ENCODE measurements around the gene ATF2.

- no peak for TF ChIP-seq POLR2A (IDR thresholded peaks at IDR 0.05; ENCODE audit: control extremely low read depth in 1 of 2, low read depth in 2 of 2, low read length in 2 of 2)
- no peak for TF ChIP-seq RAD21 (IDR thresholded peaks at IDR 0.05 in 1 of 2, conservative IDR thresholded peaks at IDR 0.05 in 1 of 2; ENCODE audit: low read depth in 2 of 2, low read length in 2 of 2)
- no peak for TF ChIP-seq CTCF (IDR thresholded peaks at IDR 0.05; ENCODE audit: control extremely low read depth in 1 of 3, insufficient read depth in 1 of 3, low read depth in 1 of 3, low read length in 3 of 3)
- TF ChIP-seq ATF3 (IDR thresholded peaks at IDR 0.05; ENCODE audit: insufficient read depth, low read depth, low read length), result no peak
- TF ChIP-seq EZH2 (IDR thresholded peaks at IDR 0.05; ENCODE audit: low read depth, low read length, severe bottlenecking), result no peak
- no peak for TF ChIP-seq PHF8 (conservative IDR thresholded peaks at IDR 0.05; ENCODE audit: low read depth, low read length)
- no peak for TF ChIP-seq RFX5 (IDR thresholded peaks at IDR 0.05; ENCODE audit: borderline replicate concordance, low read depth, low read length)
- no peak for TF ChIP-seq POLR2AphosphoS5 (IDR thresholded peaks at IDR 0.05; ENCODE audit: low read depth, low read length)
- no peak for TF ChIP-seq ATF2 (IDR thresholded peaks at IDR 0.05; ENCODE audit: low read length)
- no peak for TF ChIP-seq CHD2 (IDR thresholded peaks at IDR 0.05; ENCODE audit: low read length)
- TF ChIP-seq BACH1 (IDR thresholded peaks at IDR 0.05; ENCODE audit: low read length), result no peak
- TF ChIP-seq SP1 (IDR thresholded peaks at IDR 0.05; ENCODE audit: low read depth, low read length), result no peak
- TF ChIP-seq TEAD4 (IDR thresholded peaks at IDR 0.05; ENCODE audit: low read depth, low read length), result no peak
Observed at GRCh38 chr2:175101514-175101913, 66.5 kb downstream of the ATF2 start.
